ENCODE data around the gene UBTFL1.
"Not testable (repeated sequence)": the region's sequence is repeated elsewhere in the genome, so short reads cannot be mapped to it uniquely, and the experiment has no call there.

Gene UBTFL1, protein sequence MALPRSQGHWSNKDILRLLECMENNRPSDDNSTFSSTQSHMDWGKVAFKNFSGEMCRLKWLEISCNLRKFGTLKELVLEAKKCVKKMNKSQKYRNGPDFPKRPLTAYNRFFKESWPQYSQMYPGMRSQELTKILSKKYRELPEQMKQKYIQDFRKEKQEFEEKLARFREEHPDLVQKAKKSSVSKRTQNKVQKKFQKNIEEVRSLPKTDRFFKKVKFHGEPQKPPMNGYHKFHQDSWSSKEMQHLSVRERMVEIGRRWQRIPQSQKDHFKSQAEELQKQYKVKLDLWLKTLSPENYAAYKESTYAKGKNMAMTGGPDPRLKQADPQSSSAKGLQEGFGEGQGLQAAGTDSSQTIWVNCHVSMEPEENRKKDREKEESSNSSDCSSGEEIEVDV

DNA sequence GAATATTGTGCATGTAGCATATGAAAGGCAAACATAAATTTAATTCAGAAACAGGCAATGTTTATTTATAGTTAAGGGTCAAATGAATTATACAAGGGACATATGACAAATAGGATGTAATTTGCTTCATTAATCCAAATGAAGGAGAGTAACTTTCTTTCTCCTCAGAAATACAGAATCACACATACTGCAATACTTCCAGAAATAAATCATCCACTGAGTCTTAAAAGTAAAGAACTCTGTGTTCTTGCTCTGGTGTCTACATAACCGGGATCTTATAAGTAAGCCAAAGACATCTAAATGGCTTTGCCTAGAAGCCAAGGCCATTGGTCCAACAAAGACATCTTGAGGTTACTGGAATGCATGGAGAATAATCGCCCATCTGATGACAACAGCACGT is at the start of gene UBTFL1:
UBTFL1 (plus strand) TSS at position 301 of the 400 bp plus-strand sequence; CDS start at position 301, 0 bp downstream.
- not testable (repeated sequence) for H3K4me3 ChIP-seq (ENCODE audit: low read depth, low read length); DNase-seq (ENCODE audit: low read depth)

DNA sequence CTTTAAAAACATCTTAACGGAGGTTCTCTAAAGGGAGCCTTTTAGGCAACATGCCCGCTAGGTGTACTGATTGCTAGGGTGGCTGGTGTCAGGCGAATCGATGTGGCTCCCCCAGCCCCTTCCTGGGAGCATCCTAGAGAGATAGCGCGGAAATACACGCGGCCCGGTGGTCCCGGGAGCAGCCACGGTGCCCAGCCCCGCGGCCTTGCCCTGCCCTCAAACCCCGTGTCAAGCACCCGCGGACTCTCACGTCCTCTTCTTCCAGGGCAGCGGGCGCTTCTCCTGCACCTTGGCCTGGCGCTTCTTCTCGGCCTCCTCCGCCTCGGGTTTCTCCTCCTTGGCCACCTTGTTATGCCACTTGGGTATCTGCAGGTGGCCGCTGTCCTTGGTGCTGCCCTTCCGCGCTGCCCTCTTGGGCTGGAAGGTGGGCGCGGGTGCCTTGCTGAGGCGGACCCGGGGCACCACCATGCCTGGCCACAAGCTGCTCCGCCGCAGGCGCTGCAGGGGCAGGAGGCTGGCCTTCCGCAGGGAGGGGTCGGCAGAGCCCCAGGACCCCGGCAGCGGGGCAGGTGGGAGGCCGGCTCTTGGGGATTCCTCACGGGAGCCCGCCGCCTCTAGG is 34.0 kb upstream of the UBTFL1 start:
- not testable (repeated sequence) for H3K4me3 ChIP-seq (ENCODE audit: low read depth, low read length); DNase-seq (ENCODE audit: low read depth)

DNA sequence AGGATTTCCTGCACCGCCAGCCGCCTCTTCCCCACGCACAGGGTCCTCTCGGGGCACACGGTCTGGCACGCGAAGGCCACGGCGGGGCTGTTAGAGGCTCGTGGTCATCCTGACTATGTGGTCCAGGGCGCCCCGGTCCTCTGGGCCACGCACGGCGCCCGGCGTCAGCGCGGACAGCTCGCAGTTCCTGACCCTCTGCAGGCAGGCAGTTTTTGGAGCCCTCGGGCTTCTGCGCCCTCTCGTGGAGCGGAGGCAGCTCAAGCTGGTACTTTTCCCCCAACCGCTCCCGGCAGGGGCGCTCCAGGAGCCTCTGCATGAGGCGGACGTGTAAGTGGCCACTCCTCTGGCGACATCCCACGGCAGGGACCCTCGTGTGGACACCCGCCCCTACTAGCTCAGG is 33.4 kb upstream of the UBTFL1 start:
- not testable (repeated sequence) for DNase-seq (ENCODE audit: low read depth); H3K4me3 ChIP-seq (ENCODE audit: low read depth, low read length)

DNA sequence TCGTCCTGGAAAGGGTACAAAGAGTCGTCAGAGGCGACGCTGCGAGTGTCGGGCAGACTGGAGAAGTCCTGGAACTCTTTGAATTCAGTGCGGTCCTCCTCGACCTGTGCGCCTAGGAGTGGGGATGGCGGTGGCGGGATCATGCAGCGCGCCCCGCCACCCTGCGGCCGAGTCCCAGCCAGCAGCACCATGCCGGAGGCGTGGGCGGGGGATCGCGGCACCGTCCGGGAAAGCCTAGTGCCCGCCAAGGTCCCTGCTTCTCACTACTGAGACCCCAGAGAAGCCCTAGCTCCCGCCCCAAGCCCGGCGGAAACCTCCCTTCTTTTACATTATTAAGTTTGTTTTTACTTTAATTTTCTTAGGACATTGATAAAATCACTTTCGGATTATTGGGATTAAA is 32.2 kb upstream of the UBTFL1 start:
- H3K4me3 ChIP-seq (ENCODE audit: low read depth, low read length); DNase-seq (ENCODE audit: low read depth): not testable (repeated sequence)

DNA sequence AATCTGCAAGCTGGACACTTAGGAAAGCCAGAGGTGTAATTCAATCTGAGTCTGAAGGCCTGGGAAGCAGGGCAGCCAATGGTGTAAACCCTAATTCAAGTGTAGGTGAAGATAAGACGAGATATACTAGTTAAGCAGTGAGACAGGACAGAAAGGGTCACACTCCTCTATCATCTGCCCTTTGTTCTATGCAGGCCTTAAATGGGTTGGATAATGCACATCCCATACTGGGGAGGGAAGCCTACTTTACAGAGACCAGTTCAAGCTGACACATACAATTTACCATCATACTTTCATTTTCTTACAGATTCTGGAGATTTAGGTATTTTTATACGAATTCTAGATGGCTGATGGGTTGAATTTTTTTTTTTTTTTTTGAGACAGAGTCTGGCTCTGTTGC is 3.0 kb downstream of the UBTFL1 start:
- not testable (repeated sequence) for H3K4me3 ChIP-seq (ENCODE audit: low read depth, low read length); DNase-seq (ENCODE audit: low read depth)

DNA sequence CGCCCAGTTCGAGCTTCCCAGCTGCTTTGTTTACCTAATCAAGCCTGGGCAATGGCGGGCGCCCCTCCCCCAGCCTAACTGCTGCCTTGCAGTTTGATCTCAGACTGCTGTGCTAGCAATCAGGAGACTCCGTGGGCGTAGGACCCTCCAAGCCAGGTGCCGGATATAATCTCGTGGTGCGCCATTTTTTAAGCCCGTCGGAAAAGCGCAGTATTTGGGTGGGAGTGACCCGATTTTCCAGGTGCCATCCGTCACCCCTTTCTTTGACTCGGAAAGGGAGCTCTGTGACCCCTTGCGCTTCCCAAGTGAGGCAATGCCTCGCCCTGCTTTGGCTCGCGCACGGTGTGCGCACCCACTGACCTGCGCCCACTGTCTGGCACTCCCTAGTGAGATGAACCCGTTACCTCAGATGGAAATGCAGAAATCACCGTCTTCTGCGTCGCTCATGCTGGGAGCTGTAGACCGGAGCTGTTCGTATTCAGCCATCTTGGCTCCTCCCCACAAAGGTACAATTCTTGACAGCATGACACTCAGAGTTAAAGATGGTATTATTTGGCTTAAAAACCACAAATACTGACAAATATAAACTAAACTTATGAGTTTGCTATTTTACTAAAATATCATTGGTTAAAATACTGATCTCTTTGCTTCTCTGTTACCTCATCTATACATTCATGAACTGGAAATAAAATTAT is 9.6 kb downstream of the UBTFL1 start:
- not testable (repeated sequence) for H3K4me3 ChIP-seq (ENCODE audit: low read depth, low read length)

DNA sequence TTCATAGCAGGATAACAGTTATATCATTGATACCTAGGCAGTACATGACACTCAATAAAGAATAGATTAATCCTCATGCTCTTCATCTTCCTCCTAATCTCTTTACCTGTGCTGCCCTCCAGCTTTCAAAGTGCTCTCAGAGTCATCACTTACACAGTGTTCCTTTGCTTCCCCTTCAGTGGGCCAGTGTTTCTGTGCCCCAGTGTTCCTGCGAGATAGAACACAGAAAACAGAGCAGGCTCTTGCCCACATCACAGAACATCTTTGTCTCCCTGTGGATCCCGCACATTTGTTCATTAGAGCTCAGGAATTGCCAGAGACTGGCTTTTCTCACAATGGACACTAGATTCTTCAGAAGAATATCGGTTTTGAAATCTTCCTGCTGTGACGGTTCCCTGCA is 12.5 kb downstream of the UBTFL1 start:
- H3K4me3 ChIP-seq (ENCODE audit: low read depth, low read length); DNase-seq (ENCODE audit: low read depth): not testable (repeated sequence)

More for the DNA sequence above, 9.6 kb downstream of the UBTFL1 start:
- DNase-seq (ENCODE audit: low read depth), result not testable (repeated sequence)

DNA sequence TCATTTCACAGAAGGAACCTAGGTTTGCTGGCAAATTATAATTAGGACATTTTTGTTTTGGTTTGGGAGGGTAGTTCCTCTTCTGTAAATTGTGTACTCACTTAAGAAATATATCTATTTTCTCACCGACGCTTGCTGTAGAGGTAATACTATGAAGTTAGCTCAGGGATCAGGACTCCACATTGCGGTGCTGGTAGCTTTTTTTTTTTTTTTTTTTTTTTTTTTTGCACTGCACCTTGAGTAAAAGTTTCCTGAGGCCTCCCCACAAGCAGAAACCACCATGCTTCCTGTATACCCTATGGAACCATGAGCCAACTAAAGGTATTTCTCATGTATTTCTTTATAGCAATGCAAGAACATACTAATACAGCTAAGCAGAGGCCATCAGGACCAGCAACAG is 14.7 kb downstream of the UBTFL1 start:
- no peak for DNase-seq (ENCODE audit: low read depth)
- no peak overlapping the region for H3K4me3 ChIP-seq (ENCODE audit: low read depth, low read length)
- TF ChIP-seq POLR2A (IDR thresholded peaks at IDR 0.05; ENCODE audit: extremely low read depth, insufficient read length) (no peak), MYC (IDR thresholded peaks at IDR 0.05; ENCODE audit: low read depth, low read length) (no peak)
- TF ChIP-seq, protein P1, sequence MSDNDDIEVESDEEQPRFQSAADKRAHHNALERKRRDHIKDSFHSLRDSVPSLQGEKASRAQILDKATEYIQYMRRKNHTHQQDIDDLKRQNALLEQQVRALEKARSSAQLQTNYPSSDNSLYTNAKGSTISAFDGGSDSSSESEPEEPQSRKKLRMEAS (IDR thresholded peaks at IDR 0.05; ENCODE audit: low read depth, low read length), result no peak
- TF ChIP-seq, protein P2, sequence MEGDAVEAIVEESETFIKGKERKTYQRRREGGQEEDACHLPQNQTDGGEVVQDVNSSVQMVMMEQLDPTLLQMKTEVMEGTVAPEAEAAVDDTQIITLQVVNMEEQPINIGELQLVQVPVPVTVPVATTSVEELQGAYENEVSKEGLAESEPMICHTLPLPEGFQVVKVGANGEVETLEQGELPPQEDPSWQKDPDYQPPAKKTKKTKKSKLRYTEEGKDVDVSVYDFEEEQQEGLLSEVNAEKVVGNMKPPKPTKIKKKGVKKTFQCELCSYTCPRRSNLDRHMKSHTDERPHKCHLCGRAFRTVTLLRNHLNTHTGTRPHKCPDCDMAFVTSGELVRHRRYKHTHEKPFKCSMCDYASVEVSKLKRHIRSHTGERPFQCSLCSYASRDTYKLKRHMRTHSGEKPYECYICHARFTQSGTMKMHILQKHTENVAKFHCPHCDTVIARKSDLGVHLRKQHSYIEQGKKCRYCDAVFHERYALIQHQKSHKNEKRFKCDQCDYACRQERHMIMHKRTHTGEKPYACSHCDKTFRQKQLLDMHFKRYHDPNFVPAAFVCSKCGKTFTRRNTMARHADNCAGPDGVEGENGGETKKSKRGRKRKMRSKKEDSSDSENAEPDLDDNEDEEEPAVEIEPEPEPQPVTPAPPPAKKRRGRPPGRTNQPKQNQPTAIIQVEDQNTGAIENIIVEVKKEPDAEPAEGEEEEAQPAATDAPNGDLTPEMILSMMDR (IDR thresholded peaks at IDR 0.05; ENCODE audit: low read depth, low read length), result no peak

DNA sequence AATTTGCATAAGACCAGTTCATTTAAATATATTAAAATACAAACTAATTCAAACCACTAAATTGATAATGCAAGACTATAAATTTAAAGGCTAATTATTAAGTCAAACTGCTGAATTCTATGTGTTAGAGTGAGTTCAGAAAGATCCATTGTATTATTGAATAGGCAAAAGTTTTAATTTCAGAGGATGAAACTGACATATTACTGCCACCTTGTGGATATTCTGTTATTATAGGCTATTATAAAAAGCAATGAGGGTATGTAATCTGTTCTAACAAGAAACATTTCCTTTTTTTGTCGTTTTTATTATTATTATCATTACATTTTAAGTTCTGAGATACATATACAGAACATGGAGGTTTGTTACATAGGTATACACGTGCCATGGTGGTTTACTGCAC is 27.8 kb downstream of the UBTFL1 start:
- peak; percentile 31 for DNase-seq (ENCODE audit: low read depth)
- TF ChIP-seq, protein P1 (IDR thresholded peaks at IDR 0.05; ENCODE audit: low read depth, low read length), result no peak
- no peak for TF ChIP-seq POLR2A (IDR thresholded peaks at IDR 0.05; ENCODE audit: extremely low read depth, insufficient read length)
- H3K4me3 ChIP-seq (ENCODE audit: low read depth, low read length), result no peak overlapping the region

DNA sequence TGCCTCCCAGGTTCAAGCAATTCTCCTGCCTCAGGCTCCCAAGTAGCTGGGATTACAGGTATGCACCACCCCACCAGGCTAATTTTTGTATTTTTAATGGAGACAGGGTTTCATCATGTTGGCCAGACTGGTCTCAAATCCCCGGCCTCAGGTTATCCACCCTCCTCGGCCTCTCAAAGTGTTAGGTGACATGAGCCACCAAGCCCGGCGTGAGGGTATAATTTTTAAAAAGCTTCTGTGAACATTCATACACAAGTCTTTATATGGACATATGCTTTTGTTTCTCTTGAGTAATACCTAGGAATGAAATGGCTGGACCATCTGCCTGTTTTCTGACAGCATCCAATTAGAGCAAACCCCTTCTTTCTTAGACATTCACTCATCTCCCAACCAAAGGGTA is 34.4 kb downstream of the UBTFL1 start:
- no peak overlapping the region for H3K4me3 ChIP-seq (ENCODE audit: low read depth, low read length)
- no peak for TF ChIP-seq POLR2A (IDR thresholded peaks at IDR 0.05; ENCODE audit: extremely low read depth, insufficient read length)
- TF ChIP-seq, protein P2 (IDR thresholded peaks at IDR 0.05; ENCODE audit: low read depth, low read length), result no peak
- TF ChIP-seq MYC (IDR thresholded peaks at IDR 0.05; ENCODE audit: low read depth, low read length), result no peak
- TF ChIP-seq, protein P1 (IDR thresholded peaks at IDR 0.05; ENCODE audit: low read depth, low read length), result no peak
- DNase-seq (ENCODE audit: low read depth), result no peak
